A673 (cell line): ENCODE measurements around the gene CAPN9. TPM values are rescaled to one million over a fixed set of nuclear protein-coding genes. Genes with fewer than 3 reads are reported as not detected.

ENCODE experiments used
- BruUV-seq: library from RNA; stranded (reverse); fragments of 400-500 nt; replicated peaks from 2 replicates; lab custom pipeline; 2021; lab: Mats Ljungman, UMichigan
- CTCF ChIA-PET: fragments of 300-600 bp; sonication (Branson Sonifier 250); formaldehyde crosslinking; loops from one replicate; lab custom pipeline; 2022; ENCODE audit warnings: antibody characterized with exemption; lab: Charles Lee
- POLR2A ChIA-PET: fragments of 300-600 bp; sonication (Branson Sonifier 250); formaldehyde crosslinking; loops from one replicate; lab custom pipeline; 2022; ENCODE audit warnings: antibody characterized with exemption; ENCODE audit not compliant: low non-redundant PET; lab: Charles Lee
- DNase-seq: peaks from one replicate; pipeline ENCODE4 v3.0.0-alpha.2; 2015; ENCODE audit warnings: low spot score
- H3K27ac ChIP-seq: fragments of 200-600 bp; sonication (generic); 2 replicates; pipeline ENCODE4 v1.5.1; 2016; ENCODE audit warnings: mixed run types, low read depth, mild to moderate bottlenecking, mixed read lengths, antibody characterized with exemption, low read length; ENCODE audit not compliant: poor library complexity, severe bottlenecking
- H3K27me3 ChIP-seq: fragments of 200-600 bp; sonication (generic); replicated peaks from 2 replicates; pipeline ENCODE4 v1.6.1; 2017; ENCODE audit warnings: mixed run types, low read depth, mild to moderate bottlenecking, mixed read lengths, antibody characterized with exemption, low read length; ENCODE audit not compliant: insufficient read depth, poor library complexity
- H3K36me3 ChIP-seq: fragments of 200-600 bp; sonication (generic); 2 replicates; pipeline ENCODE4 v1.6.1; 2016; ENCODE audit warnings: mixed run types, mild to moderate bottlenecking, mixed read lengths, antibody characterized with exemption, low read length; ENCODE audit not compliant: insufficient read depth, poor library complexity, severe bottlenecking
- H3K4me1 ChIP-seq: fragments of 200-600 bp; sonication (generic); 2 replicates; pipeline ENCODE4 v1.6.1; 2017; ENCODE audit warnings: mixed run types, mild to moderate bottlenecking, mixed read lengths, antibody characterized with exemption, low read length; ENCODE audit not compliant: insufficient read depth, poor library complexity, severe bottlenecking
- H3K4me3 ChIP-seq: fragments of 200-600 bp; sonication (generic); 2 replicates; pipeline ENCODE4 v1.5.1; 2016; ENCODE audit warnings: low read depth, mixed run types, mild to moderate bottlenecking, mixed read lengths, low read length; ENCODE audit not compliant: poor library complexity, severe bottlenecking
- H3K9me3 ChIP-seq: fragments of 200-600 bp; sonication (generic); 2 replicates; pipeline ENCODE4 v1.6.1; 2016; ENCODE audit warnings: mixed run types, low read depth, mild to moderate bottlenecking, mixed read lengths, antibody characterized with exemption, low read length; ENCODE audit not compliant: poor library complexity, severe bottlenecking
- CTCF ChIP-seq: fragments of 300-800, 200-600 bp; sonication (generic); conservative IDR thresholded peaks from 2 replicates; pipeline ENCODE4 v1.5.1; 2017; ENCODE audit warnings: low read depth, mild to moderate bottlenecking, antibody characterized with exemption, low read length, moderate library complexity, mixed read lengths
- EZH2 ChIP-seq: fragments of 200-600 bp; sonication (generic); IDR thresholded peaks from 2 replicates; pipeline ENCODE4 v1.6.1; 2017; ENCODE audit warnings: borderline replicate concordance, low read depth, mild to moderate bottlenecking, mixed read lengths, antibody characterized with exemption, low read length; ENCODE audit not compliant: poor library complexity, severe bottlenecking
- intact Hi-C: fragments of 100-400 bp; cut with micrococcal nuclease; formaldehyde crosslinking; loops from one replicate; pipeline ENCODE4 v1.10.0; 2022; ENCODE audit not compliant: unreplicated experiment
- total RNA-seq: library from RNA; stranded (reverse); gene quantifications from 2 replicates; pipeline ENCODE4 v1.2.3, GENCODE V29; 2021

Gene CAPN9
- total RNA-seq, 1 experiment from 2014 or later, result not detected

GRCh38 chr1:230725256-230726012, 21.8 kb upstream of the CAPN9 start:
- Histone ChIP-seq H3K27me3 (no peaks in the 10 kb centered on the region), H3K4me3 (no peak overlapping the region), H3K4me1 (no peaks in the 10 kb centered on the region), H3K9me3 (no peaks in the 10 kb centered on the region), H3K36me3 (no peaks in the 10 kb centered on the region), H3K27ac (no peak overlapping the region)
- no peak for TF ChIP-seq EZH2
- TF ChIP-seq CTCF, result no peak
- POLR2A ChIA-PET, result no interaction called here
- CTCF ChIA-PET, result no interaction called here
- intact Hi-C loops, result no loop called here
- no TSS peak for BruUV-seq
- DNase-seq, result no peak

- no peaks in the 10 kb centered on the region for H3K4me1 ChIP-seq
- POLR2A ChIA-PET, result no interaction called here
- H3K4me3 ChIP-seq, result no peak overlapping the region
- intact Hi-C loops, result no loop called here
- TF ChIP-seq EZH2 (no peak), CTCF (no peak)
- no peaks in the 10 kb centered on the region for H3K9me3 ChIP-seq
- BruUV-seq, result no TSS peak
- no peak overlapping the region for H3K27ac ChIP-seq
- no peaks in the 10 kb centered on the region for H3K36me3 ChIP-seq
- H3K27me3 ChIP-seq, result no peaks in the 10 kb centered on the region
- CTCF ChIA-PET, result no interaction called here
- no peak for DNase-seq
Measured at GRCh38 chr1:230728710-230729392, 18.3 kb upstream of the CAPN9 start.

- CTCF ChIA-PET, result no interaction called here
Measured at GRCh38 chr1:230730977-230731376, 16.2 kb upstream of the CAPN9 start.

More at GRCh38 chr1:230730977-230731376, 16.2 kb upstream of the CAPN9 start:
- TF ChIP-seq EZH2 (no peak), CTCF (no peak)
- H3K36me3 ChIP-seq, result no peaks in the 10 kb centered on the region
- intact Hi-C loops, result no loop called here
- no peaks in the 10 kb centered on the region for H3K4me1 ChIP-seq
- no peaks in the 10 kb centered on the region for H3K27me3 ChIP-seq
- no peak overlapping the region for H3K4me3 ChIP-seq
- no TSS peak for BruUV-seq
- POLR2A ChIA-PET, result no interaction called here
- no peaks in the 10 kb centered on the region for H3K9me3 ChIP-seq
- H3K27ac ChIP-seq, result no peak overlapping the region
- DNase-seq, result no peak
